ENCODE results near the gene MARCHF10.

MARCHF10 gene

DNA sequence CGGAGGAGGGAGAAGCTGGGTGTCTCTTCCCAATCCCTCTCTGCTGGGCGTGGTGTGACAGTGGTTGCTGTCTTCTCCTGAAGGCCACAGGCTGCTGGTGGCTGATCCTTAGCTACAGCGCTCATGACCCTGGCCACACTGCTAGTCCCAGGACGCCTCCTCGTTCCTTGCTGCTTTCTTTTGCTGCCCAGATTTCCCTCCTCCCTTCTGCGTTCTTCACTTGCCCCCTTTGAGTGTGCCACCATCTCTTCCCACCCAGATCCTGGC, 90.6 kb downstream of the MARCHF10 start:
- Histone ChIP-seq H3K79me2 (ENCODE audit: low read length) (no peaks in the 10 kb centered on the region), H2AFZ (ENCODE audit: low read depth, low read length) (no peak overlapping the region), H3K9ac (ENCODE audit: low read length) (no peak overlapping the region), H3K9me3 (ENCODE audit: insufficient read depth, low read length) (0 out of 2 replicates have a peak, but pooled peaks cover 2% of the 10 kb centered on the region), H3K4me2 (ENCODE audit: low read length) (no peak overlapping the region), H3K36me3 (replicated peaks; ENCODE audit: low read depth, low read length) (peaks cover 8% of the 10 kb centered on the region), H4K20me1 (ENCODE audit: insufficient read depth, low read length) (no peaks in the 10 kb centered on the region), H3K4me1 (ENCODE audit: low read length) (peaks cover 33% of the 10 kb centered on the region), H3K27me3 (ENCODE audit: low read depth, low read length) (no peaks in the 10 kb centered on the region), H3K27ac (ENCODE audit: low read length) (no peak overlapping the region), H3K4me3 (ENCODE audit: low read length) (no peak overlapping the region)
- TF ChIP-seq EZH2phosphoT487 (IDR thresholded peaks at IDR 0.05; ENCODE audit: low read depth) = no peak
- no peak for TF ChIP-seq CTCF (IDR thresholded peaks at IDR 0.05; ENCODE audit: low read depth, low read length)

GRCh38 chr17:62716834-62717588, 91.1 kb downstream of the MARCHF10 start:
- no peak overlapping the region for H3K27ac ChIP-seq (ENCODE audit: low read length)
- no peak overlapping the region for H3K4me3 ChIP-seq (ENCODE audit: low read length)
- H3K9ac ChIP-seq (ENCODE audit: low read length) = no peak overlapping the region
- no peak overlapping the region for H2AFZ ChIP-seq (ENCODE audit: low read depth, low read length)
- 0 out of 2 replicates have a peak, but pooled peaks cover 2% of the 10 kb centered on the region for H3K9me3 ChIP-seq (ENCODE audit: insufficient read depth, low read length)
- H3K36me3 ChIP-seq (replicated peaks; ENCODE audit: low read depth, low read length) = peaks cover 8% of the 10 kb centered on the region
- H3K4me2 ChIP-seq (ENCODE audit: low read length) = no peak overlapping the region
- no peaks in the 10 kb centered on the region for H3K79me2 ChIP-seq (ENCODE audit: low read length)
- TF ChIP-seq EZH2phosphoT487 (IDR thresholded peaks at IDR 0.05; ENCODE audit: low read depth) (no peak), CTCF (IDR thresholded peaks at IDR 0.05; ENCODE audit: low read depth, low read length) (no peak)
- no peaks in the 10 kb centered on the region for H3K27me3 ChIP-seq (ENCODE audit: low read depth, low read length)
- peaks cover 28% of the 10 kb centered on the region for H3K4me1 ChIP-seq (ENCODE audit: low read length)
- H4K20me1 ChIP-seq (ENCODE audit: insufficient read depth, low read length) = no peaks in the 10 kb centered on the region

- Histone ChIP-seq H3K9me3 (ENCODE audit: insufficient read depth, low read length) (0 out of 2 replicates have a peak, but pooled peaks cover 2% of the 10 kb centered on the region), H3K36me3 (replicated peaks; ENCODE audit: low read depth, low read length) (peaks cover 8% of the 10 kb centered on the region), H3K27ac (ENCODE audit: low read length) (no peak overlapping the region), H3K4me2 (ENCODE audit: low read length) (no peak overlapping the region), H3K9ac (ENCODE audit: low read length) (no peak overlapping the region), H3K4me1 (ENCODE audit: low read length) (peaks cover 17% of the 10 kb centered on the region), H3K79me2 (ENCODE audit: low read length) (no peaks in the 10 kb centered on the region), H2AFZ (ENCODE audit: low read depth, low read length) (no peak overlapping the region), H3K4me3 (ENCODE audit: low read length) (no peak overlapping the region), H4K20me1 (ENCODE audit: insufficient read depth, low read length) (no peaks in the 10 kb centered on the region), H3K27me3 (ENCODE audit: low read depth, low read length) (no peaks in the 10 kb centered on the region)
- no peak for TF ChIP-seq CTCF (IDR thresholded peaks at IDR 0.05; ENCODE audit: low read depth, low read length)
- TF ChIP-seq EZH2phosphoT487 (IDR thresholded peaks at IDR 0.05; ENCODE audit: low read depth) = no peak
Measured at GRCh38 chr17:62715882-62716390, 92.2 kb downstream of the MARCHF10 start.

GRCh38 chr17:62714016-62714777, 93.9 kb downstream of the MARCHF10 start:
- TF ChIP-seq EZH2phosphoT487 (IDR thresholded peaks at IDR 0.05; ENCODE audit: low read depth) (no peak), CTCF (IDR thresholded peaks at IDR 0.05; ENCODE audit: low read depth, low read length) (no peak)
- Histone ChIP-seq H3K9ac (ENCODE audit: low read length) (no peak overlapping the region), H3K36me3 (replicated peaks; ENCODE audit: low read depth, low read length) (no peaks in the 10 kb centered on the region), H4K20me1 (ENCODE audit: insufficient read depth, low read length) (no peaks in the 10 kb centered on the region), H3K4me3 (ENCODE audit: low read length) (no peak overlapping the region), H3K4me1 (ENCODE audit: low read length) (no peaks in the 10 kb centered on the region), H2AFZ (ENCODE audit: low read depth, low read length) (no peak overlapping the region), H3K27me3 (ENCODE audit: low read depth, low read length) (no peaks in the 10 kb centered on the region), H3K27ac (ENCODE audit: low read length) (no peak overlapping the region), H3K4me2 (ENCODE audit: low read length) (no peak overlapping the region), H3K9me3 (ENCODE audit: insufficient read depth, low read length) (no peaks in the 10 kb centered on the region), H3K79me2 (ENCODE audit: low read length) (no peaks in the 10 kb centered on the region)

Data from OCI-LY3 (cell line).